Right atrium auricular region (tissue), 2 donors: ENCODE measurements around the gene PTPRN2. TPM values are rescaled to one million over a fixed set of nuclear protein-coding genes. Genes with fewer than 3 reads are reported as not detected.

Experiments
- DNase-seq: peaks from one replicate; pipeline ENCODE4 v3.0.0-alpha.2; 2019; ENCODE audit warnings: low spot score
- H3K27ac ChIP-seq, 2 donors: fragments of 200-600 bp; sonication (generic); 1 replicate in 1 of 2; 2 replicates in 1 of 2; pipeline ENCODE4 v1.5.1; 2016 to 2019
- H3K27me3 ChIP-seq, 2 donors: fragments of 200-600 bp; sonication (generic); one replicate each; pipeline versions ENCODE4 v1.5.1 to v1.6.0; 2017 to 2019
- H3K36me3 ChIP-seq: fragments of 200-600 bp; sonication (generic); one replicate; pipeline ENCODE4 v1.5.1; 2016
- H3K4me1 ChIP-seq, 2 donors: fragments of 200-600 bp; sonication (generic); one replicate each; pipeline versions ENCODE4 v1.5.1 to v1.6.0; 2017 to 2019
- H3K4me3 ChIP-seq, 2 donors: fragments of 200-600 bp; sonication (generic); 1 replicate in 1 of 2; 2 replicates in 1 of 2; pipeline ENCODE4 v1.5.1; 2017 to 2019; ENCODE audit warnings: mild to moderate bottlenecking in 1 of 2, moderate library complexity in 1 of 2
- H3K9me3 ChIP-seq, 2 donors: fragments of 200-600 bp; sonication (generic); one replicate each; pipeline ENCODE4 v1.5.1; 2019
- CTCF ChIP-seq, 2 donors: fragments of 200-600 bp; sonication (generic); IDR thresholded peaks; one replicate each; pipeline ENCODE4 v1.5.1; 2019; ENCODE audit warnings: antibody characterized with exemption in 2 of 2
- total RNA-seq, 2 donors: library from RNA; depleted of rRNA; stranded (reverse); fragments of >200 nt; gene quantifications; one replicate each; pipeline ENCODE4 v1.1.0, GENCODE V29; 2016

The PTPRN2 gene
- total RNA-seq, 2 donors from 2014 or later = 2.6 to 2.7 TPM

- Histone ChIP-seq H3K27me3 (no peaks in the 10 kb centered on the region), H3K27ac (no peak overlapping the region), H3K36me3 (no peaks in the 10 kb centered on the region), H3K4me3 (no peak overlapping the region), H3K4me1 (no peaks in the 10 kb centered on the region), H3K9me3 (peaks cover 0 to 17% of the 10 kb centered on the region in 2 donors)
- no peak for TF ChIP-seq CTCF (IDR thresholded peaks at IDR 0.05)
- no peak for DNase-seq
Measured at GRCh38 chr7:158194365-158194900, 393.2 kb downstream of the PTPRN2 start.

- H3K27me3 ChIP-seq = no peaks in the 10 kb centered on the region
- peaks cover 0 to 17% of the 10 kb centered on the region in 2 donors for H3K9me3 ChIP-seq
- TF ChIP-seq CTCF (IDR thresholded peaks at IDR 0.05) = no peak
- H3K27ac ChIP-seq = no peak overlapping the region
- no peak overlapping the region for H3K4me3 ChIP-seq
- H3K4me1 ChIP-seq = no peaks in the 10 kb centered on the region
- no peak for DNase-seq
- no peaks in the 10 kb centered on the region for H3K36me3 ChIP-seq
Measured at GRCh38 chr7:158193446-158193845, 394.2 kb downstream of the PTPRN2 start.

GRCh38 chr7:158192956-158193355 lies 394.7 kb downstream of the PTPRN2 start:
- Histone ChIP-seq H3K4me3 (no peak overlapping the region), H3K9me3 (peaks cover 0 to 17% of the 10 kb centered on the region in 2 donors), H3K27ac (no peak overlapping the region), H3K36me3 (no peaks in the 10 kb centered on the region), H3K4me1 (no peaks in the 10 kb centered on the region), H3K27me3 (no peaks in the 10 kb centered on the region)
- DNase-seq = no peak
- no peak for TF ChIP-seq CTCF (IDR thresholded peaks at IDR 0.05)

- TF ChIP-seq CTCF (IDR thresholded peaks at IDR 0.05) = no peak
- Histone ChIP-seq H3K4me1 (no peaks in the 10 kb centered on the region), H3K36me3 (no peaks in the 10 kb centered on the region), H3K27ac (no peak overlapping the region), H3K4me3 (no peak overlapping the region), H3K9me3 (peaks cover 0 to 17% of the 10 kb centered on the region in 2 donors), H3K27me3 (no peaks in the 10 kb centered on the region)
- DNase-seq = no peak
Measured at GRCh38 chr7:158192184-158192835, 395.3 kb downstream of the PTPRN2 start.

- Histone ChIP-seq H3K36me3 (no peaks in the 10 kb centered on the region), H3K4me3 (no peak overlapping the region), H3K27me3 (no peaks in the 10 kb centered on the region), H3K9me3 (peaks cover 0 to 17% of the 10 kb centered on the region in 2 donors), H3K4me1 (no peaks in the 10 kb centered on the region), H3K27ac (no peak overlapping the region)
- TF ChIP-seq CTCF (IDR thresholded peaks at IDR 0.05) = no peak
- no peak for DNase-seq
Measured at GRCh38 chr7:158191671-158192070, 396.0 kb downstream of the PTPRN2 start.

- no peak for TF ChIP-seq CTCF (IDR thresholded peaks at IDR 0.05)
- no peak overlapping the region for H3K4me3 ChIP-seq
- no peaks in the 10 kb centered on the region for H3K4me1 ChIP-seq
- H3K27ac ChIP-seq = no peak overlapping the region
- peaks cover 0 to 11% of the 10 kb centered on the region in 2 donors for H3K9me3 ChIP-seq
- no peak for DNase-seq
- no peaks in the 10 kb centered on the region for H3K27me3 ChIP-seq
- H3K36me3 ChIP-seq = no peaks in the 10 kb centered on the region
Measured at GRCh38 chr7:158190756-158191155, 396.9 kb downstream of the PTPRN2 start.
